ENCODE results near the gene STT3B.

STT3B gene

DNA sequence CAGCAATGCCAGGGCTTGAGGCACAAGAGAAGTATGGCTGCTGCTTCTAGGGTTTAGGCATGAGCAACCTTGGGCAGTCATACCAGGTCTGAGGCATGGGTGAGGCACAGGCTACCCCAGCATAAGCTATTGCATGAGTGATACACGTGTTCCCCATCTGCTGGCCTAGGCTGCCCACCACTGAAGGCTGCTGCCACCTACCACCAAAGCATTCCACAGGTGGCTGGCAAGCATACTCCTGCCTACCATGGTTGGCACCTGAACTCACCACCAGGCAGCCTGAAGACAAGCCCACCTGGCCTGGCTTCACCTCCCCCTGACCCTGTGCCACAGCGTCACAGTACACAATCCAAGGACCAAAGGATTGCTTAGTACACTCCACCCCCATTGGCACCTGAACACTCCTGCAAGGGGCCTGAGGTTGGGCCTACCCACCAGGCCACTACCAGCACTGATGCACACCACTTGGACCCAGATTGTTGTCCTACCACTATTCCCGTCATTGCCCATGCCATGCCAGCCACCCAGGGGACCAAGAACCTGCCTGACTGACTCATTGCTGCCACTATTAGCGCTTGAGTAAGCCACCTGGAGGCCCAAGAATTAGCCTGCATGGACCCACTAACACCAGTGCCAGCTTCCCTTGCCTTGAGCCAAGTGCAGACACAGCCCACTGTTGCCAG is 115.7 kb downstream of the STT3B start:
- no peak for DNase-seq (ENCODE audit: low read depth in 3 of 3)

DNA sequence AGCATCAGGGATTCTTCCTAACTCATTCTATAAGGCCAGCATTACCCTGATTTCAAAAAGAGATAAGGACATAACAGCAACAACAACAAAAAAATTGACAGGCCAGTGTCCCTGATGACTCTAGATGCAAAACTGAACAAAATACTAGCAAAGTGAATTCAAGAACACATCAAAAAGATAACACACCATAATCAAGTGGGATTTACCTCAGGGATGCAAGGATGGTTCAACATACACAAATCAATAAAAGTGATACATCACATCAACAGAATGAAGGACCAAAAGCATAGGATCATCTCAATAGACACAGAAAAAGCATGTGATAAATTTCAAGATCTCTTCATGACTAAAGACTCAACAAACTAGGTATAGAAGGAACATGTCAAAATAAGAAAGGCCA is 119.6 kb downstream of the STT3B start:
- no peak for DNase-seq (ENCODE audit: low read depth in 3 of 3)

DNA sequence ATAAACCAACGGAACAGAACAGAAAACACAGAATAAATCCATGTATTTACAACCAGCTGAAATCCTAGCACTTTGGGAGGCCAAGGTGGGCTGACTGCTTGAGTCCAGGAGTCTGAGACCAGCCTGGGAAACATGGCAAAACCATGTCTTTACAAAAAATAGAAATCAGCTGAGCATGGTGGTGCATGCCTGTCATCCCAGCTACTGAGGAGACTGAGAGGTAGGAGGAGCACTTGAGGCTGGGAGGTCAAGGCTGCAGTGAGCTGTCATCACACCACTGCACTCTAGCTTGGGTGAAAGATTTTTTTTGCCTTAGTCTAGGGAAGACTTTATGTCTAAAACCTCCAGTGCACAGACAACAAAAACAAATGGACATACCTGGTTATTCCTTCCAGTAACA is 120.7 kb downstream of the STT3B start:
- DNase-seq (ENCODE audit: low read depth in 3 of 3): no peak

DNA sequence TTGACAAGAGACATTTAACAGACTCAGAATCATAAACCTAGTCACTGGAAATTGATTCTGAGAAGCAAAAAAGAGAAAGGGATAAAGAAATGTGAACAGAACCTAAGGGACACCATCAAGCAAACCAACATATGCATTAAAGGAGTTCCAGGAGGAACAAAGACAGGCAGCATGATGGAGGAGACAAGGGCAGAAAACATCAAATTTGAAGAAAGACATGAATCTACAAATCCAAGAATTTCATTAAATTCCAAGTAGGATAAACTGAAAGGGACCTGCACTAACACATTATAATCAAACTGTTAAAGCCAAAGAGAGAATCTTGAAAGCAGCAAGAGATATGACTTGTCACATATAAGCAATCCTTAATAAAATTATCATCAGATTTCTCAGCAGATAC is 122.3 kb downstream of the STT3B start:
- DNase-seq (ENCODE audit: low read depth in 3 of 3): no peak

DNA sequence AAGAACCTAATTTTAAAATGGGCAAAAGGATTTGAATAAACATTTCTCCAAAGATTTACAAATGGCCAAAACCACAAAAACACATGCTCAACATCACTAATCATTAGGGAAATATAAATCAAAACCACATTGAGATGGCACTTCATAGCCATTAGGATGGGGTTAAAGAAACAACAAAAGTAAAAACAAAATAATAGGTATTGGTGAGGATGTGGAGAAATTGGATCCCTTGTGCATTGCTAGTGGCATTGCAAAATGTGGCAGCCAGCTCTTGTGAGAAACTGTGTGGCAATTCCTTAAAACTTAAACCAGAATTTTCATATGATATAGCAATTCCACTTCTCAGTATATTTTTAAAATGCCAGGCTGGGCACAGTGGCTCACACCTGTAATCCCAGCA is 126.5 kb downstream of the STT3B start:
- no peak for DNase-seq (ENCODE audit: low read depth in 3 of 3)

DNA sequence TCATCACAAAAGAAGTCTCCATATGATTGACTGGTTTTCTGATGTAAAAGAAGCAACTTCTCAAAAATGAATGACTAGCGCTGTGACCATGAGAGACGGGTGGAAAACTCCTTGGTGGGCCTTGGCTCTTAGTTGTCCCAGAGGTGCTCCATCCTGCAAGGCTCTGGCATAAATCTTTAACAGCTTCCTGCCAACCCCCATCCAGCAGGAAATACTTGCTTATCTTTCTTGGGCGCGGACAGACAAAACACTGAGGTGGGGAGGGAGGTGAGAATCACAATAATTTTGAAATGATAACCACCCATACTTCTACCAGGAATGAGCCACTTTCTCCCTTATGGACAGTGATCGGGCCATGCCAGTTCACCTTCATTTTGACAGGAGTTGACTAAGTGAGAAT is 128.6 kb downstream of the STT3B start:
- DNase-seq (ENCODE audit: low read depth in 3 of 3): no peak

DNA sequence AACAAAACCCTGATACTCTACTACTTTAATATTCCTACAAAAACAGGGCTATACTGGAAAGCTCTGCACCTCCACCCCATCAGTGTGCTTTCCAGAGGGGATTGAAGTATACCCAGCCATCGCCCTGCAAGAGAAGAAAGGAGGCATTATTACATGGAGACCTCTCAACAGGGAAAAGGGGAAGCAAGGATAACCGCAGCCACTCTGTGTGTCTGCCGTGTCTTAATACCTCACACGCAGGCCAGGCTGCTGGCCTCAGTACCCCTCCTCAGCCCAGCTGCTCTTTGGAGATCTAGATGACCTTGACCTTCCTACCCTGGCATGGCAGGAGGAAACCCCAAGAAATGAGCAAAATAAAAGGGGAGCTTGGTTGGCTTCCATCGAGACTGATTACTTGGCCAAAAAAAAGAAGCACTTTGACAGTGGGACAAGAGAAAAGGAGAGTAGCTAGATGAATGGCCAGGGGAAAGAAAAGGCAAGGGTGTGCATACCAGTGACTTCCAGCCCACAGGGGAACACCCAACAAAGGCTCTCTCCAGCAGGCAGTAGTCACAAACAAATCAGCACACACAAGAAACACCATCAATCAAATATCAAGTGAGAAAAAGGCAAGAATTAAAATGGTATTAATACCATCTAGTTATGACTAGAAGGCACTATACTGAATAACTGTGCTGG is 129.4 kb downstream of the STT3B start:
- DNase-seq (ENCODE audit: low read depth in 3 of 3): no peak

DNA sequence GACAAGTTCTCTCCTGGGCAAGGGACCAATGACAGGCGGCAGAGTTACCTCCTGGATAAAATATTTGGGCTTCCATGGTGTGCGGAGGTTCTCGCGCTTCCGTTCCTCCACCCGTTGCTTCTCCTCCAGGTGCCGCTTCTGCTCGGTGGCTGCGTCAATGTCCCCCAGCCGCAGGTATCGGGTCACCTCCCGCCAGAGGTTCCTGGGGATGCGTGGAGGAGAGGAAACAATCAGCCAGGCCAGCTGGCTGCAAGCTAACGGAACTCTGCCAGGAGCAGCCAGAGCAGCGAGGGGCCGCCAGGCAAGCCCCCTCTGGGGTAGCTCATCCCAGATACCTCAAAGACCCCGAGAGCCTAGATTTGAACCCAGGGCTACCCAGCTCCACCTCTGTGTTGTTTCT is 131.3 kb downstream of the STT3B start:
- DNase-seq (ENCODE audit: low read depth in 3 of 3): no peak

DNA sequence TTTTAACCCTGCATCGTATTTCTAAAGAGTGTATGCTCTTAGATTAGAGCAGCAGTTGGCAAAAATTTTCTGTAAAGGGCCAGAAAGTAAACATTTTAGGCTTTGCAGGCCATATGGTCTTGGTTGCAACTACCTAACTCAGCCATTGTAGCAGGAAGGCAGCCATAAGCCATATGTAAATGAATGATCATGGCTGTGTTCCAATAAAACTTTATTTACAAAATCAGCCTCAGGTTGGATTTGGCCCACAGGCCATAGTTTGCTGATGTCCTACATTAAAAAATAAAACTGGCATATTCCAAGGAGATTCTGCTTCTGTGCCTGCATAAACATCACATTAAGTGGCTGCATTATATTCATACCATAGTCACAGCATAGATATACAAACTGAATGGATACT is 134.9 kb downstream of the STT3B start:
- no peak for DNase-seq (ENCODE audit: low read depth in 3 of 3)

DNA sequence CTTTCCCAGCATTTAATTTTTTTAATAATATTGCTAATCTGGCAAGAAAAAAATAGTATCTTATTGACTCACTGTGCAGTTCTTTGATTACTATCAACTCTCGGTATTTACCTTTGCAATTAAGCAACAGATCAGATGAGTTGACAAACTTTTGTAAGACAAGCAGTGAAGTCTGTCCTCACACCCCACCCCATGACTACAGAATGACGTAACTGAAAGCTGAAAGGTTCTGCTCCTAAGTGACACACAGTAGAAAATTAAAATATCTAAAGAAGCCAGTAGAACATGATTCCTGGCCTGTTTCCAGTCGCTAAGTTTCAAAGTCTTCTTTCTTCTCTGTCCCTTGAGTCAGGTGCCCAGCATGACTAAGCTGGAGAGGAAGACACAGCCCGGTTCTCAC is 135.5 kb downstream of the STT3B start:
- no peak for DNase-seq (ENCODE audit: low read depth in 3 of 3)

DNA sequence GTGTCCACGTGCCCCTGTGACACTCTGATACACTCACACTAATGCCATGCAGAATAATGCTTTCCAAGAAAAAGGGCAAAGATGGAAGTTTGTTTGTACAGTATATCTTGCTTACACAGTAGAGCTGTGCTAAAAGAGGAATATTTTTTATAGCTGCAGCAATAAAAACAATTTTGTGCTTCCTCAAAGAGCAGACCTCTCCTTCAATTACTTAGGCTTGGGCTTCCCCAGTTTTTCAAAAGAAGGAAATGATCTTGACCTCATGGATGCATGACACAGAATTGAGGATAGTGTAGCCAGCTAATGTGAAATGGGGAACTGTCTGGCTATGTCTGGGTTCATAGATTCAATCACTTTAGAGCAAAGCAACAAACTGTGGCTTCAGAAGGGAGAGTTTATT is 137.4 kb downstream of the STT3B start:
- no peak for DNase-seq (ENCODE audit: low read depth in 3 of 3)

DNA sequence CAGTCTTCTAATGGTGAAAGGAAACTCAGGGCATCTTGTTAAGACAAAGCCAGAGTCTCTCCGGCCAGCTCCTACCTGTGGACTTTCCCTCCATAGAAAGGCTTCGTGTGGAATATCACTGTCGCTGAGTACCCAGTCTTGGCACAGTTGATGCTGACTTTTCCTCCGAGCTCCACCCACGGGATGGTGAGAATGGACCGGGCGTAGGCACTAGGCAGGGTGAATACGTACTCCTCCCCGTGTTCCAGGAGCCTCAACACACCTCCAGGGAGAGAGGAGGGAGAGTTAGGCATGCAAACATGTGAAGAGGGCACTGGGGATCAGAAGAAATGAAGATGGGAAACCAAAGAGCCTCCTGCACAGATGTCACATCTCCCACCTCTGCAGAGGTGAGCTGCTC is 138.0 kb downstream of the STT3B start:
- DNase-seq (ENCODE audit: low read depth in 3 of 3): no peak

DNA sequence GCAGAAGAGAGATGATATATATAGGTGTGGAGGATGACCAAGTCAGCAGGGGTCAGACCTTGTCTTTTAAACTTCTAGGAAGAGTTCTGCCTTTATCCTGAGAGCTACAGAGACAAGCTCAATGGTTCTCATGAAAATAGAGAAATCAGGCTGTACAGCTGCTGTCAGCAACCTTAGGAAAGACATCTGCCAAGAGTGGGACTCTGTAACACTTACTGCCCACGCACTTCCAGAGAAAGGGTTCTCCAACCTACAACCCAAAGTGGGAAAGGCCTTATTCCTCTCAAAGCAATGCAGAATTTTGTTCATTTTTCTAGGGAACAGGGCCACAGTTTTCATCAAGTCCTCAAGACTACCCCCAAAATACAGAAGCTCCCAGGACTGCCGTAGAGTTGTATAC is 138.7 kb downstream of the STT3B start:
- no peak for DNase-seq (ENCODE audit: low read depth in 3 of 3)

DNA sequence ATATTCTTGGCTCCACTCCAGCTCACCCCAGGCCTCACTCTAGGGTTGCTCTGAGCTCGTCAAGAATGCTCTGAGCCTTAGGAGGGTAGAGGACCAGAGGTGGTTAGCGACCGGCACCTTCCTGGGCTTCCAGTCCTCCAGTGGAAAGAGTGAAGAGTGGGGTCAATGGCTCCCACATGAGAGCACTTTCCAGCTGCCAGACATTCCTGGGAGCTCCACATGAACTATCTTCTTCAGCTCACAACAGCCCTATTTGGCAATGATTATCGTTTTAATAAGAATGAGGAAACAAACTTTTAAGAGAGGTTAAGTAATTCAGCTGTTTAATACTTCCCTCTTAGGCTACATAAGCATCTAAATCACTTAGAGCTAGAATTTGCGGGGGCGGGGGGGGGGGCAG is 139.3 kb downstream of the STT3B start:
- DNase-seq (ENCODE audit: low read depth in 3 of 3): no peak

DNA sequence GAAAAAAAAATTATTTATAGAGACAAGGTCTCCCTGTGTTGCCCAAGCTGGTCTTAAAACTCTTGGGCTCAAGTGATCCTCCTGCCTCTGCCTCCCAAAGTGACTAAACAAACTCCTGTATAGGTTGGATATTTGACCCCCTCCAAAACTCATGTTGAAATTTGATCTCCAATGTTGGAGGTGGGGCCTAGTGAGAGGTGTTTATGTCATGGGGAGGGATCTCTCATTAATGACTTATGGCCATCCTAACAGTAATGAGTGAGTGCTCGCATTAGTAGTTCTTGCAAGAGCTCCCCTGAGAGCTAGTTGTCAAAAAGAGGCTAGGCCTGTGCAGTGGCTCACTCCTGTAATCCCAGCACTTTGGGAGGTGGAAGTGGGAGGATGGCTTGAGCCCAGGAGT is 141.2 kb downstream of the STT3B start:
- no peak for DNase-seq (ENCODE audit: low read depth in 3 of 3)

DNA sequence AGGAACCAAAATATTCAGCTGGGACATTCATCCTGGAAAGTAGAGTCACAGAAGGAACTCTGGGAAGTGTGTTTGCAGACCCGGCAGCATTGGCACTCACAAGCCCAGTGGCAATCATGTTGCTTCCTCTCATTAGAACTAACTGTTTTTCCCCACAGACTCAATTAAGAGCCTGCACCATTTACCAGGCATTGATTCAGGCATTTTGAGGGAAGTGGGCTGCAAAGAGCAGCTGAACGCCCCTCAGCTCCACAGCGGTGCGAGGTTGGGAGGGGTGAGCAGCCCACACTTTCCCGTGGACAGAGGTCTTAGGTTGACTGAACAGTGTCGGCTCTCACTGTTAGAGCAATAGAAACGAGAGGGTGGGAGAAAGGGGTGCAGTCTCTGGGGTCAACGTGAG is 143.8 kb downstream of the STT3B start:
- DNase-seq (ENCODE audit: low read depth in 3 of 3): no peak

DNA sequence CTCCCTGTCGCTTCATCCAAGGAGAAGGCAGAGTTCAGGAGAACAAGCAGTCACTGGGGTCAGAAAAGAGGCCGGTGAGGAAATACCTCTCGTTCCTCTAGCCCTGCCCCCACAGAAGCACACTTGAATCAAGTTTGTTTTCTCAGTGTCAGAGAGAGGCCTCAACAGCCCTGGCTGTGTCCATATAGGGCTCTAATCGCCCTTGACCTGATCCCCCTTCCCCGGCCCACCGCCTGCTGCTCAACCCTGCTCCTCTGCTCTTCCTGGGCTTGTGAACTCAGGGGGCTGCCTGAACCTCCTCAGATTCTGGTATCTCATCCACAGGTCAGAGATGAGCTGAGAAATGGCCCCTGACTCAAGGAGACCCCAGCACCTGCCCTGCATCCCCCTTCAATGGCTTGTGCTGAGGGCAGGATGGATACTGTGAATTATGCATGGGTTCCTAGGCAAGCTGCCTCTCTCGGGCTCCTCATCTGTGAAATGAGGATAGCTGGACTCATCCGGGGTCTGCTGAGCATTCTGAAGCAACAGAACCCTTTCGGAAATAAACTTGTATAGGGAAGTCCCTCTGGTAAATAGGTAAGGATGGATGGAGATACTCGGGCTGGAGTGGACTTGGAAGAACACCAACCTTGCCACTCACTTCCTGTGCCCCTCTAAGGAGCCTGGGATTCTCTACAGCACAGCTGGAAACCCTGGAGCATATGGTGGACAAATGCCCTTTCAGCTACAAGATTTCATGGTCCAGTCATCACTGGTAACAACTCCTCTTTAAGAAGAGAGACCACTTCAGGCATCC is 147.5 kb downstream of the STT3B start:
- no peak for DNase-seq (ENCODE audit: low read depth in 3 of 3)
